Stomach (tissue), 9 donors: ENCODE measurements around the gene NTM. TPM values are rescaled to one million over a fixed set of nuclear protein-coding genes. Genes with fewer than 3 reads are reported as not detected.

ENCODE experiments used
- DNase-seq, 2 donors: peaks; one replicate each; pipeline versions ENCODE4 v3.0.0 to v3.0.0-alpha.2; 2013 to 2019
- H3K27ac ChIP-seq, 5 donors: fragments of 200-600 bp in 4 of 5; sonication (generic) in 4 of 5; one replicate each; pipeline ENCODE4 v1.5.1; 2013 to 2019; ENCODE audit warnings: mild to moderate bottlenecking in 1 of 5, moderate library complexity in 1 of 5
- H3K27me3 ChIP-seq, 3 donors: fragments of 200-600 bp; sonication (generic); one replicate each; pipeline ENCODE4 v1.5.1; 2017 to 2019; ENCODE audit warnings: mixed run types in 1 of 3
- H3K36me3 ChIP-seq, 4 donors: fragments of 200-600 bp; sonication (generic); 1 replicate in 3 of 4; 2 replicates in 1 of 4; pipeline ENCODE4 v1.5.1; 2016 to 2019
- H3K4me1 ChIP-seq, 4 donors: fragments of 200-600 bp; sonication (generic); one replicate each; pipeline ENCODE4 v1.5.1; 2016 to 2019
- H3K4me3 ChIP-seq, 4 donors: fragments of 200-600 bp; sonication (generic) in 3 of 4; one replicate each; pipeline ENCODE4 v1.5.1; 2016 to 2019; ENCODE audit warnings: mild to moderate bottlenecking in 1 of 4
- H3K9me3 ChIP-seq, 4 donors: fragments of 200-600 bp; sonication (generic); one replicate each; pipeline ENCODE4 v1.5.1; 2016 to 2019
- EP300 ChIP-seq: sonication (generic); formaldehyde crosslinking; IDR thresholded peaks from one replicate; pipeline ENCODE4 v1.6.1; 2017; ENCODE audit warnings: antibody characterized with exemption
- POLR2A ChIP-seq, 4 donors: fragments of 450-650 bp; IDR thresholded peaks; one replicate each; pipeline ENCODE4 v1.6.1; 2016; ENCODE audit warnings: antibody characterized with exemption in 4 of 4, control low read depth in 2 of 4, mild to moderate bottlenecking in 1 of 4, moderate library complexity in 1 of 4
- POLR2AphosphoS5 ChIP-seq, 3 donors: sonication (generic); formaldehyde crosslinking; IDR thresholded peaks; one replicate each; pipeline ENCODE4 v1.6.1; 2016; ENCODE audit warnings: antibody characterized with exemption in 3 of 3
- WGBS, 5 donors: extraction: QIAGEN DNeasy Blood & Tissue Kit in 3 of 5; methylation state at CpG; one replicate each; pipeline versions ENCODE4 v1.1.5 to v1.1.7; 2013 to 2018; 5-methylcytosine and 5-hydroxymethylcytosine counted together
- intact Hi-C: fragments of 100-400 bp; cut with DNase I; formaldehyde crosslinking; loops from one replicate; pipeline ENCODE4 v1.15.1; 2023; ENCODE audit warnings: low total_unique reads
- polyA plus RNA-seq, 3 donors: library from polyadenylated mRNA; stranded (reverse); fragments of 200-250 nt; gene quantifications; one replicate each; pipeline ENCODE4 v1.2.3, GENCODE V29; 2013
- total RNA-seq, 5 donors: library from RNA; depleted of rRNA; stranded (reverse); fragments of >200 nt; gene quantifications; one replicate each; pipeline versions ENCODE4 v1.1.0 to v1.2.3, GENCODE V29; 2014 to 2016
- TF ChIP-seq, protein P1 (sequence below), 7 experiments: fragments of 450-650 bp in 4 of 7; fragments of 200-600 bp in 3 of 7; sonication (generic) in 3 of 7; IDR thresholded peaks; one replicate each; pipeline ENCODE4 v1.5.1; 2016 to 2019; ENCODE audit warnings: antibody characterized with exemption in 7 of 7, control low read depth in 2 of 7, mild to moderate bottlenecking in 1 of 7
- donor health status: healthy with polysubstance abuse.
- donor health status: Bipolar disorder and iron deficiency.
- donor health status: healthy.

Gene NTM
- total and polyA plus RNA-seq, 8 donors, result 0.50 to 8.4 (median 1.3) TPM; not detected in 3

DNA sequence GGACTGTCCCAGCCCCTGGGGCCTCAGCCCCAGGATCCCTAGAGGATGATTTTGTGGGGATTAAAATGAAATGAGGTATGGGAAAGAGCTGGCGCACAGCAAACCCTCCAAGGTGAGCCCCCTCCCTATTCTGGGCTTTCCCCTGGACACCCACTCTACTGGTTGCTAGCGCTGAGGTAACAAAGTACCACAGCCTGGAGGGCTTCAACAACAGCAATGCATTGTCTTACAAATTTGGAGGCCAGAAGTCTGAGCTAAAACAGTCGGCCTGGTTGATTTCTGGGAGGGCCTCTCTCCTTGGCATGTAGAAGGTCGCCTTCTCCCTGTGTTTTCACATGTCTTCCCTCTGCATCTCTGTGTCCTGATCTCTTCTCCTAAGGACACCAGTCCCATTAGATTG is 913.6 kb downstream of the NTM start:
- no peak for DNase-seq
- H3K27ac ChIP-seq, result no peak overlapping the region
- H3K4me1 ChIP-seq, result no peaks in the 10 kb centered on the region
- intact Hi-C loops, result no loop called here
- H3K4me3 ChIP-seq, result no peak overlapping the region
- TF ChIP-seq, protein P1, sequence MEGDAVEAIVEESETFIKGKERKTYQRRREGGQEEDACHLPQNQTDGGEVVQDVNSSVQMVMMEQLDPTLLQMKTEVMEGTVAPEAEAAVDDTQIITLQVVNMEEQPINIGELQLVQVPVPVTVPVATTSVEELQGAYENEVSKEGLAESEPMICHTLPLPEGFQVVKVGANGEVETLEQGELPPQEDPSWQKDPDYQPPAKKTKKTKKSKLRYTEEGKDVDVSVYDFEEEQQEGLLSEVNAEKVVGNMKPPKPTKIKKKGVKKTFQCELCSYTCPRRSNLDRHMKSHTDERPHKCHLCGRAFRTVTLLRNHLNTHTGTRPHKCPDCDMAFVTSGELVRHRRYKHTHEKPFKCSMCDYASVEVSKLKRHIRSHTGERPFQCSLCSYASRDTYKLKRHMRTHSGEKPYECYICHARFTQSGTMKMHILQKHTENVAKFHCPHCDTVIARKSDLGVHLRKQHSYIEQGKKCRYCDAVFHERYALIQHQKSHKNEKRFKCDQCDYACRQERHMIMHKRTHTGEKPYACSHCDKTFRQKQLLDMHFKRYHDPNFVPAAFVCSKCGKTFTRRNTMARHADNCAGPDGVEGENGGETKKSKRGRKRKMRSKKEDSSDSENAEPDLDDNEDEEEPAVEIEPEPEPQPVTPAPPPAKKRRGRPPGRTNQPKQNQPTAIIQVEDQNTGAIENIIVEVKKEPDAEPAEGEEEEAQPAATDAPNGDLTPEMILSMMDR (IDR thresholded peaks at IDR 0.05), result no peak
- TF ChIP-seq EP300, result no peak
- TF ChIP-seq POLR2A (IDR thresholded peaks at IDR 0.05), result no peak
- no peak for TF ChIP-seq POLR2AphosphoS5 (IDR thresholded peaks at IDR 0.05)
- no peaks in the 10 kb centered on the region for H3K36me3 ChIP-seq
- WGBS, 5 donors, result 82 to 90% (median 87%) methylated on average over 4 of the region's 4 CpGs
- peaks cover 0 to 16% (median 0%) of the 10 kb centered on the region in 3 donors for H3K27me3 ChIP-seq
- H3K9me3 ChIP-seq, result no peaks in the 10 kb centered on the region

DNA sequence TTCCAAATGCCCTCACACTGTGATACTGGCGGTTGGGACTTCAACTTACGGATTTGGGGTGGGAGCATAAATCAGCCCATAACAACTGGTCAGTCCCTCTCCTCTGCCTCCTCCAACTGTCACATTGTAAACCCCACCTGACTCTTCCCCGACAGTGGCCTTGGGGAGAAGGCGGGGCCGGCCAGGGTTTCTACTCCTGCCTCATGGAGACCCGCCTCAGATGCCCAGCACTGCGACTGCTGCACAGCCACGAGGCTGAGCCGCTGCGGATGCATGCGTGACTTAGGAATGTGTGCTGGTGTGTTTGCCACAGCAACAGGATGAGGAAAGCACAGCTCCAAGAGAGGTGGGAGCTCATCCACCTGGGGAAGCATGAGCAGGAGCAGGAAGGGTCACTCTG is 914.2 kb downstream of the NTM start:
- TF ChIP-seq POLR2AphosphoS5 (IDR thresholded peaks at IDR 0.05), result no peak
- TF ChIP-seq, protein P1 (IDR thresholded peaks at IDR 0.05), result no peak
- TF ChIP-seq EP300, result no peak
- no peak for TF ChIP-seq POLR2A (IDR thresholded peaks at IDR 0.05)
- H3K27ac ChIP-seq, result no peak overlapping the region
- intact Hi-C loops, result no loop called here

DNA sequence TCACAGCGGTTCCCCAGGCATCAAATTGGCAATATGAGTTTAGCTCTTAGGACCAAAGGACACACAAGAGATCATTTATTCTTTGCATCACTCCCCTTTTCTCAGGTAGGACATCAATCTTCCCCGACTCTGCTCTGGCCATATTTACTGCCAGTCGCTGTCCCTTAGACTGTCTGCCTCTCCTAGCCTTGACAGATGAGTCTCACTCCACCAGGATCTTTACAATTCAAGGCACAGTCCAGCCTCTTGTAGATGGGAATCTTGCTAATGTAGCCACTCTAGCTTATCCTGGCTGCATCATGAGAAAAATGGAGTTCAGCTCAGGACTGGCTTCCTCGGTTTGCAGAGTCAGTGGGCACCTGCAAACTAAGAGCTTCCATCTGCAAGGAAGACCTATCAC is 915.2 kb downstream of the NTM start:
- intact Hi-C loops, result no loop called here
- no peaks in the 10 kb centered on the region for H3K36me3 ChIP-seq
- whole genome bisulfite sequencing, 5 donors, result 77 to 89% (median 82%) methylated on average over 4 of the region's 4 CpGs
- H3K4me1 ChIP-seq, result no peaks in the 10 kb centered on the region
- H3K27ac ChIP-seq, result no peak overlapping the region
- no peak for DNase-seq
- no peak for TF ChIP-seq EP300
- TF ChIP-seq POLR2A (IDR thresholded peaks at IDR 0.05), result no peak
- TF ChIP-seq POLR2AphosphoS5 (IDR thresholded peaks at IDR 0.05), result no peak
- TF ChIP-seq, protein P1 (IDR thresholded peaks at IDR 0.05), result no peak
- no peak overlapping the region for H3K4me3 ChIP-seq
- peaks cover 0 to 16% (median 0%) of the 10 kb centered on the region in 3 donors for H3K27me3 ChIP-seq
- no peaks in the 10 kb centered on the region for H3K9me3 ChIP-seq

More for the DNA sequence above, 914.2 kb downstream of the NTM start:
- no peaks in the 10 kb centered on the region for H3K9me3 ChIP-seq
- H3K36me3 ChIP-seq, result no peaks in the 10 kb centered on the region
- no peaks in the 10 kb centered on the region for H3K4me1 ChIP-seq
- H3K27me3 ChIP-seq, result peaks cover 0 to 16% (median 0%) of the 10 kb centered on the region in 3 donors
- no peak overlapping the region for H3K4me3 ChIP-seq
- DNase-seq, result no peak
- 82 to 89% (median 86%) methylated on average over 10 to 11 of the region's 11 CpGs for WGBS, 5 donors

DNA sequence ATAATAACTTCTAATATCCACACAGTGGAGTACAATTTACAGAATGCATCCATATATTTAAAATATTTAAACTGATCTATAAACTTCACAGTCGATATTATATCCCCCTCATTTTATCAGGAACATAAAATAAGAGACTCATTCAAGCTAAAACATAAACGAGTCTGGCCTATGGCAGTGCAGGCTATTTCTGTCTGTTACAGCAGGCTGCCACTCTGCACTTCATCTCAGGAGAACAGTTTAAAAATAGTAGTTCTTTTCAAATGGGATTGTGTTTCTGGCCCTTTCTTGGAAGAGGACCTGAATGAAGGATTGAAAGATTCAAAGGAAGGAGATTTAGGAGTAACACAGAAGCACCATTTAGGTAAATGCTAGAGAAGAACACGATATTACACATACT is 915.7 kb downstream of the NTM start:
- H3K4me3 ChIP-seq, result no peak overlapping the region
- intact Hi-C loops, result no loop called here
- 54 to 83% (median 81%) methylated on average over 3 of the region's 3 CpGs for WGBS, 5 donors
- DNase-seq, result no peak
- H3K36me3 ChIP-seq, result no peaks in the 10 kb centered on the region
- H3K4me1 ChIP-seq, result no peaks in the 10 kb centered on the region
- TF ChIP-seq POLR2AphosphoS5 (IDR thresholded peaks at IDR 0.05) (no peak), POLR2A (IDR thresholded peaks at IDR 0.05) (no peak), EP300 (no peak)
- TF ChIP-seq, protein P1 (IDR thresholded peaks at IDR 0.05), result no peak
- H3K27ac ChIP-seq, result no peak overlapping the region
- peaks cover 0 to 16% (median 0%) of the 10 kb centered on the region in 3 donors for H3K27me3 ChIP-seq
- H3K9me3 ChIP-seq, result no peaks in the 10 kb centered on the region
